Smooth muscle cell of the brain vasculature (primary cell): ENCODE results near the gene NDOR1.

Source experiments
- DNase-seq: peaks from one replicate; pipeline ENCODE4 v3.0.0-alpha.2; 2012; ENCODE audit warnings: low read depth, low spot score

Gene NDOR1

GRCh38 chr9:137220317-137221094 is 15.0 kb downstream of the NDOR1 start:
- DNase-seq: no peak

GRCh38 chr9:137221095-137221505 is 15.6 kb downstream of the NDOR1 start:
- DNase-seq: no peak

GRCh38 chr9:137221506-137222111 is 16.1 kb downstream of the NDOR1 start:
- DNase-seq: no peak

- DNase-seq: no peak
These were observed 16.9 kb downstream of the NDOR1 start, which contains the start of gene RNF208 for GRCh38 chr9:137222190-137223077. Gene RNF208, minus strand, starts transcription at chr9:137222240. Its CDS starts 1,028 bp downstream, at chr9:137221212.

- DNase-seq: peak; percentile 95
These were observed 17.8 kb downstream of the NDOR1 start for GRCh38 chr9:137223078-137223970.

GRCh38 chr9:137224830-137225694 is 19.6 kb downstream of the NDOR1 start, which contains the start of gene CYSRT1:
Gene CYSRT1, plus strand, starts transcription at chr9:137225174. Its CDS starts 448 bp downstream, at chr9:137225622.
- DNase-seq: no peak

- DNase-seq: no peak
These were observed 20.3 kb downstream of the NDOR1 start for GRCh38 chr9:137225699-137226331.

- DNase-seq: no peak
These were observed 21.0 kb downstream of the NDOR1 start for GRCh38 chr9:137226338-137227053.

GRCh38 chr9:137227054-137227852 is 21.8 kb downstream of the NDOR1 start, which contains the start of gene RNF224:
Gene RNF224, plus strand, starts transcription at chr9:137227502. Its CDS starts 834 bp downstream, at chr9:137228336.
- no peak for DNase-seq

GRCh38 chr9:137227853-137228505 is 22.5 kb downstream of the NDOR1 start:
- no peak for DNase-seq

GRCh38 chr9:137228506-137228967 is 23.0 kb downstream of the NDOR1 start:
- DNase-seq: no peak

- DNase-seq: no peak
These were observed 23.7 kb downstream of the NDOR1 start for GRCh38 chr9:137228968-137229896.

- DNase-seq: no peak
These were observed 24.6 kb downstream of the NDOR1 start for GRCh38 chr9:137229903-137230704.

GRCh38 chr9:137230705-137231371 is 25.3 kb downstream of the NDOR1 start, which contains the start of gene SLC34A3:
Gene SLC34A3, plus strand, starts transcription at chr9:137230901. Its CDS starts 802 bp downstream, at chr9:137231703.
- DNase-seq: no peak
